ENCODE measurements around the gene DMRTA2. TPM values are rescaled to one million over a fixed set of nuclear protein-coding genes. Genes with fewer than 3 reads are reported as not detected.
"Not testable (repeated sequence)": the region's sequence is repeated elsewhere in the genome, so short reads cannot be mapped to it uniquely, and the experiment has no call there.

Gene DMRTA2
- total RNA-seq, 1 donor from 2014 or later = not detected

- ATAC-seq (no peak), DNase-seq (no peak)
- intact Hi-C loops (cut with micrococcal nuclease) = no loop called here
These were observed 10.3 kb downstream of the DMRTA2 start for GRCh38 chr1:50412813-50413476.

- intact Hi-C loops (cut with micrococcal nuclease) = no loop called here
- ATAC-seq = no peak
These were observed 17.4 kb downstream of the DMRTA2 start for GRCh38 chr1:50405814-50406213.

GRCh38 chr1:50393522-50394120, 29.6 kb downstream of the DMRTA2 start:
- intact Hi-C loops (cut with micrococcal nuclease) = no loop called here
- DNase-seq (no peak), ATAC-seq (no peak)

More at GRCh38 chr1:50405814-50406213, 17.4 kb downstream of the DMRTA2 start:
- DNase-seq = no peak

GRCh38 chr1:50381551-50381950, 41.7 kb downstream of the DMRTA2 start:
- intact Hi-C loops (cut with micrococcal nuclease); ATAC-seq; DNase-seq: not testable (repeated sequence)

GRCh38 chr1:50378770-50379169, 44.5 kb downstream of the DMRTA2 start:
- ATAC-seq = no peak
- no peak for DNase-seq
- intact Hi-C loops (cut with micrococcal nuclease) = no loop called here

GRCh38 chr1:50373532-50373931, 49.7 kb downstream of the DMRTA2 start:
- DNase-seq (no peak), ATAC-seq (no peak)
- intact Hi-C loops (cut with micrococcal nuclease) = no loop called here

GRCh38 chr1:50371749-50372148, 51.5 kb downstream of the DMRTA2 start:
- intact Hi-C loops (cut with micrococcal nuclease) = no loop called here
- DNase-seq = no peak
- no peak for ATAC-seq

- DNase-seq (no peak), ATAC-seq (no peak)
- intact Hi-C loops (cut with micrococcal nuclease) = loop anchor here (10.0 kb wide), 1 partner anchor 335 kb away; no protein-coding TSS in a partner anchor
These were observed 53.4 kb downstream of the DMRTA2 start for GRCh38 chr1:50369830-50370229.

- no peak for DNase-seq
- intact Hi-C loops (cut with micrococcal nuclease) = loop anchor here (10.0 kb wide), 1 partner anchor 336 kb away; no protein-coding TSS in a partner anchor
- ATAC-seq = no peak
These were observed 54.1 kb downstream of the DMRTA2 start for GRCh38 chr1:50369008-50369634.

- peak; percentile 32 for DNase-seq
- intact Hi-C loops (cut with micrococcal nuclease) = loop anchor here (10.0 kb wide), 1 partner anchor 336 kb away; no protein-coding TSS in a partner anchor
These were observed 54.9 kb downstream of the DMRTA2 start for GRCh38 chr1:50368179-50369007.

More at GRCh38 chr1:50368179-50369007, 54.9 kb downstream of the DMRTA2 start:
- ATAC-seq = peak; percentile 38
